Ovary (tissue), 9 donors: ENCODE measurements around the gene SLC9A9. TPM values are rescaled to one million over a fixed set of nuclear protein-coding genes. Genes with fewer than 3 reads are reported as not detected.
"Not testable (repeated sequence)": the region's sequence is repeated elsewhere in the genome, so short reads cannot be mapped to it uniquely, and the experiment has no call there.

Experiments
- DNase-seq, 5 donors: peaks; one replicate each; pipeline ENCODE4 v3.0.0-alpha.2; 2019 to 2020
- H3K27ac ChIP-seq, 2 donors: fragments of 200-600 bp; one replicate each; pipeline versions ENCODE4 v1.5.1 to v1.8.0; 2019 to 2022
- H3K27me3 ChIP-seq: fragments of 200-600 bp; one replicate; pipeline ENCODE4 v1.8.0; 2022
- H3K36me3 ChIP-seq: fragments of 200-600 bp; sonication (generic); one replicate; pipeline ENCODE4 v1.5.1; 2019
- H3K4me1 ChIP-seq: one replicate; pipeline ENCODE4 v1.8.1; 2013; ENCODE audit warnings: mild to moderate bottlenecking, moderate library complexity; ENCODE audit not compliant: insufficient read depth
- H3K4me3 ChIP-seq: fragments of 200-600 bp; sonication (generic); one replicate; pipeline ENCODE4 v1.5.1; 2017
- H3K9me3 ChIP-seq, 2 donors: fragments of 200-600 bp in 1 of 2; sonication (generic) in 1 of 2; one replicate each; pipeline versions ENCODE4 v1.5.1 to v1.8.1; 2013 to 2019; ENCODE audit warnings: mild to moderate bottlenecking in 1 of 2, moderate library complexity in 1 of 2
- CTCF ChIP-seq, 3 donors: fragments of 450-650 bp in 2 of 3; fragments of 200-600 bp in 1 of 3; IDR thresholded peaks; one replicate each; pipeline versions ENCODE4 v1.5.1 to v1.8.0; 2016 to 2022; ENCODE audit warnings: antibody characterized with exemption in 3 of 3, mild to moderate bottlenecking in 1 of 3
- EP300 ChIP-seq: sonication (generic); formaldehyde crosslinking; IDR thresholded peaks from one replicate; pipeline ENCODE4 v1.6.1; 2017; ENCODE audit warnings: antibody characterized with exemption
- POLR2A ChIP-seq: fragments of 450-650 bp; IDR thresholded peaks from one replicate; pipeline ENCODE4 v1.6.1; 2017; ENCODE audit warnings: antibody characterized with exemption, mild to moderate bottlenecking, moderate library complexity
- WGBS, 3 donors: extraction: QIAGEN DNeasy Blood & Tissue Kit in 1 of 3; methylation state at CpG; one replicate each; pipeline versions ENCODE4 v1.1.5 to v1.1.7; 2013 to 2017; 5-methylcytosine and 5-hydroxymethylcytosine counted together
- intact Hi-C, 4 donors: fragments of 100-400 bp; cut with DNase I; formaldehyde crosslinking; loops; one replicate each; pipeline versions ENCODE4 v1.11.0 to v1.15.1; 2022 to 2023
- polyA plus RNA-seq, 2 donors: library from polyadenylated mRNA; stranded (reverse); fragments of 200-250 nt in 1 of 2; fragments of 350-450 nt in 1 of 2; fragmentation: Illumina TruSeq in 1 of 2; extraction: RNeasy Lipid Tissue Mini Kit (QIAGEN cat#74804) in 1 of 2; gene quantifications; one replicate each; pipeline ENCODE4 v1.2.3, GENCODE V29; 2013 to 2014
- total RNA-seq, 7 donors: library from RNA; depleted of rRNA in 2 of 7; stranded (reverse); fragments of >200 nt in 2 of 7; fragmentation: NEBNext Ultra II Directional in 3 of 7; extraction: Animal tissue kit (Norgen Biotek cat#: 25700) in 3 of 7; gene quantifications; one replicate each; pipeline versions ENCODE4 v1.1.0 to v1.2.4, GENCODE V29; 2016 to 2023
- donor health status: DM: no; HTN: no; CAD: no; lungs with moderate emphysema.
- donor health status: DM: no; HTN: no; CAD: no.
- donor health status: Bipolar disorder and iron deficiency.
- donor health status: DM: yes; HTN: yes; CAD: no.
- donor health status: DM: no; HTN: no; CAD: no.
- donor health status: DM: yes; HTN: yes; CAD: no.

SLC9A9 gene
- total and polyA plus RNA-seq, 9 donors, result 7.0 to 22.7 (median 13.5) TPM

GRCh38 chr3:143283432-143284128, 564.7 kb downstream of the SLC9A9 start:
- Histone ChIP-seq H3K27me3 (no peaks in the 10 kb centered on the region), H3K9me3 (no peaks in the 10 kb centered on the region), H3K27ac (no peak overlapping the region), H3K36me3 (no peaks in the 10 kb centered on the region), H3K4me3 (no peak overlapping the region), H3K4me1 (no peaks in the 10 kb centered on the region)
- intact Hi-C loops, result no loop called here
- DNase-seq, result no peak
- WGBS, 3 donors, result 89% methylated on average over 4 of the region's 4 CpGs
- no peak for TF ChIP-seq EP300

GRCh38 chr3:143280984-143281383, 567.3 kb downstream of the SLC9A9 start:
- H3K4me1 ChIP-seq, result no peaks in the 10 kb centered on the region
- DNase-seq, result no peak
- TF ChIP-seq EP300 (no peak), POLR2A (no peak), CTCF (IDR thresholded peaks at IDR 0.05) (no peak)
- no peaks in the 10 kb centered on the region for H3K9me3 ChIP-seq
- no peak overlapping the region for H3K27ac ChIP-seq
- no peak overlapping the region for H3K4me3 ChIP-seq
- H3K36me3 ChIP-seq, result no peaks in the 10 kb centered on the region
- 86 to 94% (median 94%) methylated on average over 2 of the region's 2 CpGs for WGBS, 3 donors
- intact Hi-C loops, result no loop called here
- no peaks in the 10 kb centered on the region for H3K27me3 ChIP-seq

DNA sequence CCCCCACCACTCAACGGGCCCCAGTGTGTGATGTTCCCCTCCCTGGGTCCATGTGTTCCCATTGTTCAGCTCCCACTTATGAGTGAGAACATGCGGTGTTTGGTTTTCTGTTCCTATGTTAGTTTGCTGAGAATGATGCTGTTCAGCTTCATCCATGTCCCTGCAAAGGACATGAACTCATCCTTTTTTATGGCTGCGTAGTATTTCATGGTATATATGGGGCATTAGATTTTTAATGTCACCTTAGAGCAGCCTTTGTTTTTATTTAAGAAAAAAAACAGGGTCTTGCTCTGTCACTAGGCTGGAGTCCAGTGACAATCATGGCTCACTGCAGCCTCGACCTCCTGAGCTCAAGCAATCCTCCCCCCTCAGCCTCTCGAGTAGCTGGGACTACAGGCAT, 568.7 kb downstream of the SLC9A9 start:
- H3K36me3 ChIP-seq, DNase-seq, H3K27ac ChIP-seq, H3K4me1 ChIP-seq, H3K9me3 ChIP-seq, intact Hi-C loops, H3K27me3 ChIP-seq, H3K4me3 ChIP-seq: not testable (repeated sequence)
- 92 to 97% (median 94%) methylated on average over 5 of the region's 5 CpGs for WGBS, 3 donors

GRCh38 chr3:143278721-143279120, 569.5 kb downstream of the SLC9A9 start:
- Histone ChIP-seq H3K4me1 (no peaks in the 10 kb centered on the region), H3K36me3 (no peaks in the 10 kb centered on the region), H3K27me3 (no peaks in the 10 kb centered on the region), H3K4me3 (no peak overlapping the region), H3K9me3 (no peaks in the 10 kb centered on the region), H3K27ac (no peak overlapping the region)
- intact Hi-C loops, result no loop called here
- 84 to 93% (median 90%) methylated on average over 1 of the region's 1 CpG for WGBS, 3 donors
- DNase-seq, result no peak
- TF ChIP-seq EP300 (no peak), CTCF (IDR thresholded peaks at IDR 0.05) (no peak)

GRCh38 chr3:143277531-143277930, 570.7 kb downstream of the SLC9A9 start:
- 95 to 100% (median 98%) methylated on average over 2 of the region's 2 CpGs for WGBS, 3 donors

More at GRCh38 chr3:143277531-143277930, 570.7 kb downstream of the SLC9A9 start:
- intact Hi-C loops, result no loop called here
- Histone ChIP-seq H3K4me1 (no peaks in the 10 kb centered on the region), H3K27me3 (no peaks in the 10 kb centered on the region), H3K27ac (no peak overlapping the region), H3K9me3 (no peaks in the 10 kb centered on the region), H3K36me3 (no peaks in the 10 kb centered on the region), H3K4me3 (no peak overlapping the region)
- DNase-seq, result no peak
- TF ChIP-seq CTCF (IDR thresholded peaks at IDR 0.05) (no peak), EP300 (no peak)
